Stimulated activated CD4-positive, alpha-beta T cell treated with anti-CD3 and anti-CD28 coated beads, TNF-alpha, amount 100 ng/mL, for 4 hours (primary cell): Measurements from ENCODE around the gene CTSE.
"Not testable (repeated sequence)": the region's sequence is repeated elsewhere in the genome, so short reads cannot be mapped to it uniquely, and the experiment has no call there.

ENCODE experiments used
- DNase-seq, 3 experiments: peaks; one replicate each; pipeline ENCODE4 v3.0.0-alpha.2; 2020; ENCODE audit warnings: low read depth in 3 of 3

CTSE gene

GRCh38 chr1:206023695-206024094, at the start of gene CTSE:
TSS of gene CTSE (minus strand) at chr1:206023895. CDS start at chr1:206023791, 104 bp downstream.
- DNase-seq = no peak

- no peak for DNase-seq
Measured at GRCh38 chr1:206070627-206071304, 47.1 kb upstream of the CTSE start.

- DNase-seq = no peak
Measured at GRCh38 chr1:206068314-206068713, 44.6 kb upstream of the CTSE start.

GRCh38 chr1:206067486-206068227, 44.0 kb upstream of the CTSE start:
- no peak for DNase-seq

- DNase-seq = no peak
Measured at GRCh38 chr1:206066479-206067171, 42.9 kb upstream of the CTSE start.

- DNase-seq = no peak
Measured at GRCh38 chr1:206065547-206066145, 42.0 kb upstream of the CTSE start.

- DNase-seq = not testable (repeated sequence)
Measured at GRCh38 chr1:206064501-206064900, 40.8 kb upstream of the CTSE start.

GRCh38 chr1:206064001-206064400, 40.3 kb upstream of the CTSE start:
- not testable (repeated sequence) for DNase-seq

- no peak for DNase-seq
Measured at GRCh38 chr1:206062464-206062863, 38.8 kb upstream of the CTSE start.

- no peak for DNase-seq
Measured at GRCh38 chr1:206060844-206061243, 37.1 kb upstream of the CTSE start.

- DNase-seq = no peak
Measured at GRCh38 chr1:206059355-206059915, 35.7 kb upstream of the CTSE start.

GRCh38 chr1:206058927-206059292, 35.2 kb upstream of the CTSE start:
- DNase-seq = no peak

GRCh38 chr1:206058289-206058926, 34.7 kb upstream of the CTSE start:
- not testable (repeated sequence) for DNase-seq

GRCh38 chr1:206055639-206056323, 32.1 kb upstream of the CTSE start:
- not testable (repeated sequence) for DNase-seq

GRCh38 chr1:206055069-206055625, 31.5 kb upstream of the CTSE start:
- DNase-seq = not testable (repeated sequence)

- not testable (repeated sequence) for DNase-seq
Measured at GRCh38 chr1:206053616-206054015, 29.9 kb upstream of the CTSE start.

- not testable (repeated sequence) for DNase-seq
Measured at GRCh38 chr1:206052919-206053610, 29.4 kb upstream of the CTSE start, which contains the start of gene RHEX. TSS of gene RHEX (plus strand) at chr1:206053173. CDS start at chr1:206097829, 44,656 bp downstream.

GRCh38 chr1:206052231-206052865, 28.7 kb upstream of the CTSE start:
- DNase-seq = not testable (repeated sequence)

- DNase-seq = peak; percentile 19 to 31 (median 31)
Measured at GRCh38 chr1:206050655-206051235, 27.1 kb upstream of the CTSE start.
